GM21528 (cell line): Measurements from ENCODE around the gene SKI.

Source experiments
- ATAC-seq: cut with Tn5 transposase; IDR thresholded peaks from one replicate; pipeline ENCODE4 v1.9.1; 2021; ENCODE audit warnings: mild to moderate bottlenecking, moderate library complexity; ENCODE audit not compliant: unreplicated experiment, low FRiP score

SKI gene

DNA sequence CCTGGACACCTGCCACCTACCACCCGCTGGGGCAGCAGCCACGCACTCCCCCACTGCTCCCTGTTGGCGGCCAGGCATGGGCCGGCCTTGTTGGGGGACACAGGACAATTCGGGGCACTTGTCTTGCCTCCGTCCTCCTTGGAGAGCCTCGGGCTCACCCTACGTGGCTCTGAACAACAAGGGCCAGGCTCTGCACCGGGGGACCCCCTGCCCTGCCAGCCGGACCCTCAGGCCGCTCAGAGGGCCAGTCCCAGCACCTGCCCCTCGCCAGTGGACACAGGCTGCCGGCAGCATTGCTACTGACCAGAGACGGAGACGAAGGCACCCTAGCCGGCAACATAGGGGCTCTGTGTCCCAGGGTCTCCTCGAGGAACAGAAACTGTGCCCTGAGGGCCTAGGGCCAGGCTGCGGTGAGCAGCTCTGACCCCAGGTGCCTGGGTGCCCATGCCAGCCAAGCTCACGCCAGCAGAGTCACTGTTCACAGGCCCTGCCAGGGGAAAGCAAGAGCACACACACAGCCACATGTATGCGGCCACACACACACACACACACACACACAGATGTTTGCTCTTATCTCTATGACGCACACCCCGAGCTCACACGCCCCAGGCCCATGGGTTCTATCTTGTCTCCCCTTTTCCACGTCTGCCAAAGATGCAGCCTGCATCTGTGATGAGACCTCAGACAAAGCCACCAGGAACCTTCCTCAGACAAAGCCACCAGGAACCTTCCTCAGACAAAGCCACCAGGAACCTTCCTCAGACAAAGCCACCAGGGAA, 117.4 kb downstream of the SKI start:
- no peak for ATAC-seq

DNA sequence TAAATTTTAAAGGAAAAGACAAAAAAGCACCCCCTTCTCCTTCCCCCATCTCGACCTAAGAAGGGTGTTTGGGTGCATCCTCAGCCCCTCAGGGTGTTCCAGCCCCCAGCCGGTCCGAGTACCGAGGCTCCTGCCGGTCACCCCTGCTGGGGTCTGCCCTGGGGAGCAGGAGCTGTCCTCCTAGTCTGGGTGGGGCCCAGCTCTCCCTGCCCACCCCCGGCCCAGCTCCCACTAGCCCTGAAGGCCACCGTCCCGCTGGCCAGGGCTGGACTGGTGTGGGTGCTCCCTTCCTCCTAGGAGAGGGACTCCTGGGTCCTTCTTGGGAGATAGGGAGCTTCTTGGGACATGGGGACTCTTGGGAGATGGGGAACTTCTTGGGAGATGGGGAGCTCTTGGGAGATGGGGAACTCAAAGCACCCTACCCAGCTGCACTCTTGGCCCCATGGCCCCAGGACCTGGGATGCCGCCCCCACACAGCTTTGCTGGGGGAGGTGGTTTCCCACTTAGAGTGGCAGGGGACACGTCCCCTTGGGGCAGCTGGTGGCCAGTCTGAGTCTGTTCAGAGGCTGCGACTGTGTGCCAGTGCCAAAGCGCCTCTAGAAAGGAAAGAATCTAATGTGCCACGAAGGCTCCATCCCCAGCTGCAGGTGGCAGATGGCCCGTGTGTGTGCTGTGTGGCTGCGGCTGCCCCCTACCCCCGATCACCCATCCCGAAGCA, 118.7 kb downstream of the SKI start:
- ATAC-seq: no peak

DNA sequence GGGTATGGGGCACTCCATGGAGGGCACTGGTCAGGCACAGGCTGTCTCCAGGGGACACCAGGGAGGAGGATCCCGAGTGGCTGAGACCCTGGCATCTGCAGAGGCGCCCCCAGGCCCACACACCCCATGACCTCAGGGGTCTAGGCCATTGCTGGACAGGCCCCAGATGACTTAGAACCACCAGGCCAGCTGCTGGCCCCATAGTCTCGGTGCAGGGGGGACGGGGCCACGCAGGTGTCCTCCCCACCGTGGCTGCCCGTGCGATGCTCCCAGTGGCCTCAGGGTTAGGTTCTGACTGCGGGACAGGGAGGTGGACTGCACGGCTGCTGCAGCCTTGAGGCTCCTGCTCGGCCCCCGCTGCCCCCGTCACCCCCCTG, 119.3 kb downstream of the SKI start:
- ATAC-seq: no peak

DNA sequence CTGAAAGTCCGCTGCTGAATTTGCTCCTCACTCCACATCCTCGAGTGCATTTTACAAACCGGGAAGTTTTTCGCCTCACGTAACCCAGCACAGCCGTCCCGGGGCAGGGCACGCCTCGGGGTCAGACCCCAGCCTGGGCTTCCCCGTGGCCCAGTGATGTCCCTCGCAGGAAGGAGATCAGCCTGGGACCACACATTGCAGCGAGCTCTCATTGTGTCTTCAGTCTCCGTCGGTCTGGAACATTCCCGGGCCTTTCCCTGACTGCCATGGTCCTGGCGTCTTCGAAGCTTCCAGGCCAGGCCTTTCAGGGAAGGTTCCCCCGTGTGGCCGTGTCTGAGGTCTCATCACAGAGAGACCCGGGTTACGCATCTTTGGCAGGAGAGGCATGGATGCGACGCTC, 119.8 kb downstream of the SKI start:
- ATAC-seq: no peak

DNA sequence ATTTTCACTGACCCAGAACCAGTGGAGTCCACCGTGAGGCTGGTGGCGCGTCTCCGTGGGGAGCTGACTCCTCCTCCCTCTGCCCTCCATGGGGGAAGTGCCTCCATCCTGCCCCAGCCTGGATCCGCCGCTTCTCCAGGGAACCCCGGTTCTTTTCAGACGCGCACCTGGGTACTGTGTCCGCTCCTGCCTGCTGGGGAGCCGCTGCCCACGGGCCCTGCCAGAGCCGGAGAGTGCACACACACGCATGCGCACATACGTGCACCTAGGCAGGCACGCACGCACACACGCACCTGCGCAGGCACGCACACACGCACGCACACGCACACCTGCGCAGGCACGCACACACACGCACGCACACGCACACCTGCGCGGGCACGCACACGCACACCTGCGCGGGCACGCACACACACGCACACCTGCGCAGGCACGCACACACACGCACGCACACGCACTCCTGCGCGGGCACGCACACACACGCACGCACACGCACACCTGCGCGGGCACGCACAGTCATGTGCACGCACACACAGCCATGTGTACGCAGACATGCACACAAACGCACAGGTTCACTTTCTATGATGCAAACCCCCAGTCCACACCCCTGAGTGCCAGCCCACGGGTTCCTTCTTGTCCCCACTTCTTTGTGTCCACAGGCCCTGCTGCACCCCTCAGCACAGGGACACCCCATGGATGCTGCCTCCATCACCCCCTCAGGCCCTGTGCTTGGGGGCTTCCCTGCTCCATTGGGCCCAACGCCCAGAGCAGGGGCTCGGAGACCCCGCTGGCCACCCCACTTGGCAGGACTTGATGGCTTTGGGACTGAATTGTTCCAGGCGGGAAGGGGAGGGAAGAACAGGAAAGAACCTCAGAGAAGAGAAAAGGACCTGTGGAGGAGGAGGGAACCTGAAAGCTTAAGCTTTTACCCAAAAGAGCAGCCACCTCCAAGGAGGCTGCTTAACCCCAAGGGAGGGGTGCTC, 120.5 kb downstream of the SKI start:
- no peak for ATAC-seq

DNA sequence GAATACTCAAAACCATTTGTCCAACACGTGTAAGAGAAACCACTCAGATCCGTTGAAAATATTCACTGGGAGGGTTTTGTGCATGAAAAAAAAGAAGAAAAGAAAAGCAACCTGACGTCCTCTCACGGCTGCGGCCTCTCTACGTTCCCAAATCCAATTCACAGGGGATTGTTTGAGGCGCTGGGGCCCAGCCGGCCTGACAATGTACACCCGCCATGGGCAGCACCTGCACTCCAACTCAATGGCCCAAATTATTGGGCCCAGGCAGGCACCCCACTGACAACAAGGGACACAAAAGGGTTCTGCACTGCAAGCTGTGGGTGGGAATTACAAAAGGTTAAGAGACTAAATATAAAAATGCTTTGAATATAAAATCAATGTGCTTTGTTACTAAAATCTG, 121.7 kb downstream of the SKI start:
- no peak for ATAC-seq

DNA sequence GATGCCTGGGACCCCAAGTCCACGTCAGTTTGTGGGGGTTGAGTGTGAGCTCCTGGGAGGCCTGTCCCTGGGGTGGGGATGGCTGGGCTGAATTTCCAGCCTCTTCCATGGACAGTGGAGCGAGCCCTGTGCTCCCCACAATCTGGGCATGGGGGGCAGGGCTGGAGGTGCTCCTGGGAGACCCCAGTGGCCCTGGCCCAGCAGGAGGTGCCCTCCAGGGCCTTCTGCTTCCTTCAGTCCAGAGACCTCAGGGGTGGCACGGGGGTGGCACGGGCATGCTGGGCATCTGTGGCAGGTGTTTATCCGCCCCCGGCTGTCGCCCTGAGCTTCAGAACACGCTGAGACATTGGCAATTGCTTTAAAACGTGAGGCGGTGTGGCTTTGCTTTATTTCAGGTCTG, 122.4 kb downstream of the SKI start:
- ATAC-seq: no peak

DNA sequence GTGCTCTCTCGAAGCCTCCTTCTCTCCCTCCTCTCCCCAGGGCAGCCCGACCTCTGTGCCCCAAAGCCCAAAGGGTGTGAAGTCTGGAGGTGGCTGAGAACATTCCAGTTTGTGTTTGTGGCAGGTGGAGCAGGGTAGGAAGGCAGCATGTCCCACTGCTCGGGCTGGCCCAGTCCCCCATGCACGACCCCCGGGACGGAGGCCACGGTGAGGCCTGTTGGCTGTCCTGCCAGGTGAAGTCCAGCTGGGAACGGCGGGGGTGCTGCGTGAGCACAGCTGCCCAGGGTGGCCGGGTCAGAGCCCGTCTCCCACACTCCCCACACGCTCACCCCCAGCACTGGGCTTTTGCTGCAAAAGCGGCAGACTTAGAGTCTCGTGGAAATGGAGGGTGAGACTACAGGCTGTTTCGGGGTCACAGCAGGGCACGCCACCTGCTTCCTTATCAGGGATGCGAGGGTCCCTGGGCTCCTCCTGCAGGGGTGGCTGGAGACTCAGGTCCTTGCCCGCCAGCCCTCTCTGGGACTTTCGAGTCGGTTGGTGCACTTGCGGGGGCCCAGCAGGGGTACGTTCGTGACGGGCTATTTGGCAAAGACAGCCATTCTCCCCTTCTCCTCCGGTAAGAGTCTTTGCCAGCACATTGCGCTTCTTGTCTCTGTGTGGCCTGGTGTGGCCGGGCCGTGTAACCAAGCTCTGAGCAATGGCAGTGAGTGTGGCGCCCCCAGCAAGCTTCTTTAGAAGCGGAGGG, 123.0 kb downstream of the SKI start:
- ATAC-seq: no peak

DNA sequence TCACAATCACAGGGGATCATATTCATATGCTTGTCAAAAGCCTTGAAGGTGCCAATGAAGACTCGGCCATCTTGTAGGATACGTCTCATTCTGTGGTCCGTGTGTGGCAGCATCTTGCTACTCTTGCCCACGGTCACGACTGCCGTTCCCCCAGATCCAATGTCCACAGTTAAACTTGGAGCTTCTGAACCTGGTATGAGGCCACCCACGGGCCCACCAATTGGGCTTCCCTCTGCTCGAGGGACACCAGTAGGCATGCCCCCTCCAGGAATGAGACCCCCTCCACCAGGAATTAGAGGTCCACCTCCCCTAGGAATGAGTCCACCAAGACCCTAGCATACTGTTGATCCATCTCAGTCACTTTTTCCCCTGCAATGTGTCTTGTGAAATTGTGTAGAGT, 123.6 kb downstream of the SKI start:
- no peak for ATAC-seq

DNA sequence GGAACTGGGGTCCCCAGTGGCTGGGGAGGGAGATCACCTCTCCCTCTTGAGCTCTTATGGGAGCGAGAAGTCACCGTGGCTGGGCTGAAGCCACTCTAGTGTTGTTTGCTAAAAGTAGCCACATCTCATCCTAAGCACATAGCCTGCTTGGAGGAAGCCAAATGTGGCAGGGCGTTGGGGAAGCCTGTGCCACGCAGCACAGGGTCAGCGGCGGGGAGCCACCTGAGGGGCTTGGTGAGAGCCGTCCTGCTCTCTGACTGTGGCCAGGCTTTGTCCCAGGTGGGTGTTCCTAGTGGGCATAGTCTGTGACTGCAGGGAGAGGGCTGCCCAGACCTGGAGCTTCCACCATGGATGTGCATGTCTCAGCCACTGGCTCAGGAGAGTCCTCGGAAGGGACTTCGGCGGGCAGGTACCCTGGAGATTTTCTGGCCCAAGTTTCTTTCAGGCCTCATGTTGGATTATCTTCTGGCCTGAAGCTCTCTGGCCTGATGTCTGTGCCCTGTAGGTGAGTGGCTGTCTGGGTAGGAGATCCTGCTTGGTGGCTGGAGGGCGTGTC, 124.3 kb downstream of the SKI start:
- no peak for ATAC-seq

DNA sequence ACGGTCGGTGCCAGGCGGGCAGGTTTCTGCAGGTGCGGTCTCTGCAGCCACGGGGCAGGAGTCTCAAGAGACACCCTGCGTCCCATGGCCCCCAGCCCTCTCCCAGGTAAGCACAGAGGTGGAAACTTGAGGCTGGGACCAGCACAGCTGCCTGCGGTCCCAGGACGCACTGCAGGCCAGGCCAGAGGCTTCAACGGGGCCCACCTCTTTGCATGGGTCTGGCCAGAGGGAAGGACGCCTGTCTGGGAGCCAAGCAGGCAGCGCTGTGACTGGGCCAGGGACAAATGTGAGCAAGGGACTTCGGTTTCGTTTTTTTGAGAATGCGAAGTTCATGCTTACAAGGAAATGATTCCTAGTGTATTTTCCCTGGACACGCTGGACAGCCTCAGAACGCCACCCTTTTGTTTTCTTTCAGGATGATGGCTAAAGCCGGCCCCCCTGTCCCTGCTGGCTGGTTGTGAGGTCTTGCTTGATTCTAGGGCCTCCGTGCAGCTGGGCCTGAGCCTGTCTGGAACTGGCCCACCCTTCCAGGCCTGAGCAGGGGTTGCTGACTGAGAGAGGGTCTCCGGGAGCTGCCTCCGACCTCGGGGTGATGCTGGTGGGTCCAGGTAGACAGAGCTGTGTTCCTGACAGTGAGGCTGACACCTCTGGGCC, 124.9 kb downstream of the SKI start:
- ATAC-seq: no peak

DNA sequence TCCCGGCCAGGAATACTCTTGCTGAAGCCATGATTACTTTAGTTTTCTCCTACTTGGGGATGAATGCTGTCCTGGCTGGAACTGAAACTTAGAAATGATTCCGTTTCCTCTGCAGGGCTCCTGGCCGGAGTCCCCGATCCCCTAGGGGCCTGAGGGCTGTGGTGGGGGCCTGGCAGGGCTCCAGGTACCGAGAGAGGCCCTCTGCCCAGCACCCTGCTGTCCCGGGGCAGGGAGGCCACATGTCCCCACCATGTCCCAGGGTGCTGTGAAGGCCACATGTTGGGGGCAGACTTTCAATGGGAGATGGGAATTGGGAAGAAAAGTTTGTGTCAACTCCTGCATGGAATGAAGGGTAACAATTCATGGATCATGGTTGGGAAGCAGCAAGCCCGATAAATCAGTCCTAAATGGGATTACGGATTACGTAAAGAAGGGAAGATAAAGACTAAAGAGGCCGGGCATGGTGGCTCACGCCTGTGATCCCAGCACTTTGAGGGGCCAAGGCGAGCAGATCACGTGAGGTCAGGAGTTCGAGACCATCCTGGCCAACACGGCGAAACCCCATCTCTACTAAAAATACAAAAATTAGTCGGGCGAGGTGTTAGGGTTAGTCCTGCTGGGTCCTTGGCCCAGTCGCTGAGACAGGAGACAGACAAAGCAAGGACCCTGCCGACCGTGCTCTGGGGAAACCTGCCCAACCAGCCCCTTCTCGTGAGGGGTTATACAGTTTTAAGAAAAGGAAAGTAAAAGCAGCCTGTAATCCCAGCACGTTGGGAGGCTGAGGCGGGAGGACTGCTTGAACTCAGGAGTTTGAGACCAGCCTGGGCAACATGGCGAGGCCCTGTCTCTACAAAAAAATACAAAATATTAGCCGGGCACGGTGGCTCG, 125.7 kb downstream of the SKI start:
- ATAC-seq: no peak

DNA sequence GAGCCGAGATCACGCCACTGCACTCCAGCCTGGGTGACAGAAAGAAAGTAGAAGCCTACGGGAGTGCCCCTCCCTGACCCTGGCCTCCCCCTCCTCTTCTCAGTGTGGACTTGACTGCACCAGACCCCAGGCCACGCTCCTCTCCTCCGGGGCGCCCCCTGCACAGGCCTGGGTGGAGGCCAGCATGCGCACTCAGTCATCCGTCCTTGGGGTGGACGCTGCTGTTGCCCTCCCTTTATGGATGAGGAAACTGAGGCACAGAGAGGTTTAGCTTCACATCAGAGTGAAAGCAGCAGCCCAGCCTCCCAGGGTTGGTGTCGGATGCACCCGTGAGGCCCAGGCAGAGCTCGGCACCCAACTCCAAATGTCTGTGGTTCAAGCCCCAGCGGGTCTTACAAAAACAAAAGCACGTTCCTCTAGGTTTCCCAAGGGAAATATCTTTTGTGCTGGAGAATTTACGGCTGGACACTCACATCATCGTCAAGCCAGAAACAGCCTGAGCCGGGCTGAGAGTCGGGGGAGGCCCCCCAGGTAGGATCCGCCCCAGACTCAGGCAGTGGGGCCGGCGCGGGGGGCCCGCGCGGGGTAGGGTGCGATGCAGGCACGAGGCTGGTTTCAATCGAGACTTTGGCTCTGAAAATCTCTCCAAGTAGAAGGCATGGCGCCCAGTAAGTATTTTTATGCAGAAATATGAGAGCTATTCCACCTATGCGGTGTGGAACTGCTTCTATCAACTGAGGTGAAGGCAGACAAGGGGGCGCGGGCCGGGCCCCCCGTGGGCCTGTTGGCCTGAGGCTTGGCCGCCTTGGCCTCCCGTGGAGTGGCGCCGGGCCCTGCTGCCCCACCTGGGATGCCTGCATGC, 126.6 kb downstream of the SKI start:
- ATAC-seq: no peak

DNA sequence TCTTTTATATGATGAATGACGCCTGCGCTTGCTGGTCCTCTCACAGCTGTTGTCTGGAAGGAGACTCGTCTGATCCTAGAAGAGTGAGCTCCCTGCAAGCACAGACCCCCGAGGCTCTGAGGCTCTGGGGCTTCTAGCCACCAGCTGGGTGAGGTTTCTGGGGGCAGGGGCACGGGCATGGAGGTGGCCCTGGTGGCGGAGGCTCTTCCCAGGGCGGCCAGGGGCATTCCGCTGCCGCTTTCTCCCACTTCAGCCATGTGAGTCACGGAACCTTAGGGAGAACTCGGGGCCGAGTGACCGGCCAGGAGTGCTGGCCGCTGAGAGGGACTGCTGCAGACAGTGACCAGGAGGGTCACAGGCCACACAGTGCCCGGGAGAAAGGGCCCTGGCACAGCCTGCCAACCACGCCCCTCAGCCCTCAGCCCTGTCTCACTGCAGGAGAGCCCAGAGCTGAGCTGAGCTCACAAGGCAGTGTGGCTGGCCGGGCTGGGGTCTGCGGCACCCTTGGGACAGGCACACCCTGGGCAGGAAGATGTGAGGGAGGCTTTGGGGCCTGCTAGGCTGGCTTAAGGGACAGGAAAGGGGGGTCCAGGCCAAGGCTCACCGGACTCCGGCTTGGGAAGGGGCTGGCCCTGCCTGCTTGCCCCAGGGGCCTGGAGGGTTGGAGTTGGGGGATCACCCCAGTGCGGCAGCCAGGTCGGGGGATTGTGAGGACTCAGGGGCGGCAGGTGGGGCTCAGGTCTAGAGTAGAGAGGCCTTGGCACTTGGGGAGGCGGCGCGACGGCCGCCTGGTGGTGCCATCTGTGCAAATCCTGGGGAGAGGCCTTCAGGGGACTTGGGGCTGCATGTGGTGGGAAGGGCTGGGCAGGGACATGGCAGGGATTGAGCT, 127.5 kb downstream of the SKI start:
- no peak for ATAC-seq

DNA sequence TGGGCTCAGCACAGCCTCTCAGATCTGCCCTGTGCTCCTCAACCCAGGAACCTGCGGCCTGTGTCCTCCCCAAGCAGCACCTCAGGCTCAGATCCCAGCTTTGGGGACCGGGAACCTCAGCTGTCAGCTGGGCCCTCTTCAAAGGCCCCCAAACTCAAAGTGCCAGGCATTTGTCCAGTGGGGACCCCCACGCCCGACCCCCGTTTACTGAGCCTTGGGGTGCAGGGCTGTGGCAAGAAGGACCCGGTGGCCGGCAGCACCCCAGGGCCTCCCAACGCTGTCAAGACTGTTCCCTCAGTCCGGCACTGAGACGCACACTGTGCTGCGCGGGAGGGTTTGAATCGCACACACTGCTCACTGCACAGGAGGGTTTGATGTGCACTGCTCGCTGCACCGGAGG, 128.3 kb downstream of the SKI start:
- no peak for ATAC-seq

DNA sequence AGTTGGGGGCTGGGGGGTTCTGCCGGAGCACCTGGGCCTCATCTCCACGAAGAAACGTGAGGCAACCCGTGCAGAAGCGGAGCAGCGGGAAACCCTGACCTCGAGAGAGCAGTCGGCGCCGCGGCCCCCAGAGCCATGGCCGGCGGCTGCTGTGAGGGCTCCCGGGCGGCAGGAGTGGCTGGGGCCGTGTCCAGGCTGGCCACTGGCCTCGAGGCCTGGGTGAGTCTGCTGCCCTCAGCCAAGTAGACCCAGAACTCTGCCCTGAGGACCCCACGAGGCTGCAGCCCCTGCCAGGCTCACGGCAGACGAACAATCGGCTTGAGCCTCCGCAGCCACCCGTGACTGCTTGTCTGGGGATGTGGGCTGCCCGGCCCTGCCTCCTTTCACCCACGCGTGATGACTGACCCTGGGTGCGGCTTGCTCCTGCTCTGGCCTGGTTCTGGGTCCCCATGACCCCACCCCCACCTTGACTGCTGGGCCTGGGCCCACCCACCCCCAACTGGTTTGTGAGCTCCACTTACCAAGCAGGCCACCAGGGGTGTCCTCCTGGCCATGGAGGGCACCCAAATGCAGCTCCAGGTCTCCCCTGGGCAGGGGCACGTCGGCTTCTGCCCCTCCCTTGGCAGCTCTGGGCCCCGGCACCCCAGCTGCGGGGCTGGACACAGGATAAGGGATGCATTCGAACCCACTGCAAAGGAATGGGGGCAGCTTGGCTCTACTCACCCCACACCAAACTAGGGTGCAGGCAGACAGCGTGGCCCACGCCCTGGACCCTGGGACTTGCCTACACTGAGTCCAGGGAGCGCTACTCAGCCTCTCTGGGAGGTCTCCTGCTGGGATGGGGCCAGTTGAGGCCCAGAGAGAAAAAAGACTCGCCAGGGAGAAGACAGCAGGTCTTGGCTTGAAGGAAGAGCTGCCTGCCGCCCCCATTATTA, 129.1 kb downstream of the SKI start:
- ATAC-seq: no peak
